Endothelial cell of umbilical vein (primary cell): Measurements from ENCODE around the gene ADAM22.

Experiments
- CTCF ChIP-seq, 2 donors: IDR thresholded peaks; 1 replicate in 1 of 2; 2 replicates in 1 of 2; pipeline ENCODE4 v1.5.1; 2011; ENCODE audit warnings: low read length in 2 of 2, mild to moderate bottlenecking in 2 of 2, moderate library complexity in 2 of 2, control low read depth in 1 of 2, inconsistent platforms in 1 of 2, low read depth in 1 of 2; ENCODE audit not compliant: insufficient read depth in 1 of 2; ENCODE audit errors: extremely low read depth in 1 of 2
- EZH2 ChIP-seq: IDR thresholded peaks from 2 replicates; pipeline ENCODE4 v1.6.1; 2012; ENCODE audit warnings: borderline replicate concordance, low read depth, mild to moderate bottlenecking, moderate library complexity, low read length, inconsistent platforms; ENCODE audit not compliant: severe bottlenecking
- GATA2 ChIP-seq: IDR thresholded peaks from 2 replicates; pipeline ENCODE4 v1.7.0; 2011; ENCODE audit warnings: low read depth, mild to moderate bottlenecking, moderate library complexity, mixed read lengths, low read length; ENCODE audit not compliant: insufficient read length, insufficient read depth
- MAX ChIP-seq: IDR thresholded peaks from 2 replicates; pipeline ENCODE4 v1.6.1; 2011; ENCODE audit not compliant: insufficient read depth, insufficient read length
- POLR2A ChIP-seq: IDR thresholded peaks from 2 replicates; pipeline ENCODE4 v1.6.1; 2012; ENCODE audit warnings: low read depth, mild to moderate bottlenecking, control low read depth, low read length

- TF ChIP-seq CTCF (IDR thresholded peaks at IDR 0.05; ENCODE audit: extremely low read depth in 1 of 2, insufficient read depth in 1 of 2, low read depth in 1 of 2, low read length in 2 of 2) (no peak), GATA2 (no peak), POLR2A (no peak), EZH2 (no peak), MAX (no peak)
These were observed 59.2 kb downstream of the ADAM22 start for GRCh38 chr7:87993269-87993668.
